ENCODE data around the gene TCF3.

DNA sequence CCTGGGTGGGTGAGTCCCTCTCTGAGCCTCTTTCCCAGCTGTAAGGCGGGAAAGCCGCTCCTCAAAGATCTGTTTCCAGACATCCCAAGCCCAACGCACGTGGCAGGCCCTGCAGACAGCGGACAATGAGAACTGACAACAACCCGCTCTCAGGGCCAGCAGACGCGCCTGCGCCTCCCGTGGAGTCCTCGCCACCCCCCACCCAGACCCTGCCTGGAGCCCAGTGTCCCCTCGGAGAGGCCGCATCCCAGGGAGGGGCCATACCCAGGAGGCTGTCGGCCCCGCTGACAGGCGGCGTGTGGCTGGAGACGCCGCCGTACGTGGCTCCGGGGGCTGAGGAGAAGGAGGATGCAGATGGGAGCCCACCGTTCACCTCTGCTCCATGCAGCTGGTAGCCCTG lies 30.8 kb downstream of the TCF3 start:
- TF ChIP-seq, protein P1, sequence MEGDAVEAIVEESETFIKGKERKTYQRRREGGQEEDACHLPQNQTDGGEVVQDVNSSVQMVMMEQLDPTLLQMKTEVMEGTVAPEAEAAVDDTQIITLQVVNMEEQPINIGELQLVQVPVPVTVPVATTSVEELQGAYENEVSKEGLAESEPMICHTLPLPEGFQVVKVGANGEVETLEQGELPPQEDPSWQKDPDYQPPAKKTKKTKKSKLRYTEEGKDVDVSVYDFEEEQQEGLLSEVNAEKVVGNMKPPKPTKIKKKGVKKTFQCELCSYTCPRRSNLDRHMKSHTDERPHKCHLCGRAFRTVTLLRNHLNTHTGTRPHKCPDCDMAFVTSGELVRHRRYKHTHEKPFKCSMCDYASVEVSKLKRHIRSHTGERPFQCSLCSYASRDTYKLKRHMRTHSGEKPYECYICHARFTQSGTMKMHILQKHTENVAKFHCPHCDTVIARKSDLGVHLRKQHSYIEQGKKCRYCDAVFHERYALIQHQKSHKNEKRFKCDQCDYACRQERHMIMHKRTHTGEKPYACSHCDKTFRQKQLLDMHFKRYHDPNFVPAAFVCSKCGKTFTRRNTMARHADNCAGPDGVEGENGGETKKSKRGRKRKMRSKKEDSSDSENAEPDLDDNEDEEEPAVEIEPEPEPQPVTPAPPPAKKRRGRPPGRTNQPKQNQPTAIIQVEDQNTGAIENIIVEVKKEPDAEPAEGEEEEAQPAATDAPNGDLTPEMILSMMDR (IDR thresholded peaks at IDR 0.05; ENCODE audit: low read depth, low read length, missing input control), result no peak
- TF ChIP-seq NR2F2 (IDR thresholded peaks at IDR 0.05), result no peak
- no peak for TF ChIP-seq GABPA (IDR thresholded peaks at IDR 0.05 in 1 of 2, conservative IDR thresholded peaks at IDR 0.05 in 1 of 2)
- TF ChIP-seq TAF1 (conservative IDR thresholded peaks at IDR 0.05), result no peak
- TF ChIP-seq RAD21 (IDR thresholded peaks at IDR 0.05), result no peak
